ENCODE results near the gene PARD3.

The PARD3 gene

GRCh38 chr10:34739915-34740314 lies 75.2 kb downstream of the PARD3 start:
- peak; percentile 38 to 61 for DNase-seq

GRCh38 chr10:34737772-34738169 lies 77.3 kb downstream of the PARD3 start:
- DNase-seq: no peak

- DNase-seq: no peak
These were observed 77.9 kb downstream of the PARD3 start for GRCh38 chr10:34736976-34737771.

- no peak for DNase-seq
These were observed 80.2 kb downstream of the PARD3 start for GRCh38 chr10:34734918-34735317.

- DNase-seq: no peak
These were observed 82.2 kb downstream of the PARD3 start for GRCh38 chr10:34732926-34733325.

GRCh38 chr10:34731885-34732701 lies 83.0 kb downstream of the PARD3 start:
- no peak for DNase-seq

- DNase-seq: no peak
These were observed 83.9 kb downstream of the PARD3 start for GRCh38 chr10:34731213-34731612.

- DNase-seq: no peak
These were observed 84.4 kb downstream of the PARD3 start for GRCh38 chr10:34730726-34731125.

- DNase-seq: no peak
These were observed 85.5 kb downstream of the PARD3 start for GRCh38 chr10:34729619-34730018.

- no peak for DNase-seq
These were observed 86.7 kb downstream of the PARD3 start for GRCh38 chr10:34728361-34728760.

GRCh38 chr10:34727595-34728033 lies 87.5 kb downstream of the PARD3 start:
- DNase-seq: no peak

GRCh38 chr10:34726862-34727261 lies 88.2 kb downstream of the PARD3 start:
- no peak for DNase-seq

- DNase-seq: peak in 1 of 2 experiments; percentile 48
These were observed 91.3 kb downstream of the PARD3 start for GRCh38 chr10:34723750-34724149.

GRCh38 chr10:34722404-34722803 lies 92.7 kb downstream of the PARD3 start:
- no peak for DNase-seq

GRCh38 chr10:34721208-34721840 lies 93.8 kb downstream of the PARD3 start:
- DNase-seq: no peak

- no peak for DNase-seq
These were observed 95.3 kb downstream of the PARD3 start for GRCh38 chr10:34719746-34720145.

GRCh38 chr10:34719328-34719727 lies 95.8 kb downstream of the PARD3 start:
- DNase-seq: no peak

GRCh38 chr10:34717429-34717828 lies 97.7 kb downstream of the PARD3 start:
- no peak for DNase-seq

GRCh38 chr10:34716958-34717357 lies 98.1 kb downstream of the PARD3 start:
- no peak for DNase-seq

- DNase-seq: no peak
These were observed 98.9 kb downstream of the PARD3 start for GRCh38 chr10:34716234-34716633.

- no peak for DNase-seq
These were observed 99.4 kb downstream of the PARD3 start for GRCh38 chr10:34715511-34716187.

- DNase-seq: no peak
These were observed 101.2 kb downstream of the PARD3 start for GRCh38 chr10:34713875-34714274.

GRCh38 chr10:34711500-34711899 lies 103.6 kb downstream of the PARD3 start:
- DNase-seq: no peak
